SK-N-MC (cell line): ENCODE results near the gene SSTR1.

ENCODE experiments used
- EZH2 ChIP-seq: fragments of 200-600 bp; sonication (generic); IDR thresholded peaks from one replicate; pipeline ENCODE4 v1.6.1; 2017; ENCODE audit warnings: antibody characterized with exemption
- POLR2AphosphoS5 ChIP-seq: IDR thresholded peaks from 2 replicates; pipeline ENCODE4 v1.6.1; 2012; ENCODE audit warnings: mild to moderate bottlenecking, low read depth, low read length, borderline replicate concordance

DNA sequence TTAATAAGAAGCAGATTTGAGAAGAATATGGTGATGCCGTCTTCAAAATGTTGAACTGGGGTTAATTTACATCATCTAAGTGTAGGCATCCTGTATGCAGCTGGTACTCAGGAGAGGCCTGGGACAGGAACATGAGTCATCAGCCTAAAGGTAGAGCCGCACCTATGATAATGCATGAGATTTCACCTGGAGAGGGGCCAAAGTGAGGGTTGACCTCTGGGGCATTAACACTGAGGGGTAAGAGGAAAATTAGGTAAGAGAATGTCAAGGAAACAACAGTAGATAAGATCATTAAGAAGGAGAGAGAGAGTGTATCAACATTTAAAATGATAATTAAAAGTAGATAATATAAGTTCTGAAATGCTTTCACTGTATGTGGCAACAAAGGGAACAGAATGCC lies 20.2 kb upstream of the SSTR1 start:
- no peak for TF ChIP-seq EZH2
- no peak for TF ChIP-seq POLR2AphosphoS5
